Right kidney (tissue), 1 donor: ENCODE data around the gene MATN4.

ENCODE experiments used
- DNase-seq: peaks from one replicate; pipeline ENCODE4 v3.0.0-alpha.2; 2016

The MATN4 gene

DNA sequence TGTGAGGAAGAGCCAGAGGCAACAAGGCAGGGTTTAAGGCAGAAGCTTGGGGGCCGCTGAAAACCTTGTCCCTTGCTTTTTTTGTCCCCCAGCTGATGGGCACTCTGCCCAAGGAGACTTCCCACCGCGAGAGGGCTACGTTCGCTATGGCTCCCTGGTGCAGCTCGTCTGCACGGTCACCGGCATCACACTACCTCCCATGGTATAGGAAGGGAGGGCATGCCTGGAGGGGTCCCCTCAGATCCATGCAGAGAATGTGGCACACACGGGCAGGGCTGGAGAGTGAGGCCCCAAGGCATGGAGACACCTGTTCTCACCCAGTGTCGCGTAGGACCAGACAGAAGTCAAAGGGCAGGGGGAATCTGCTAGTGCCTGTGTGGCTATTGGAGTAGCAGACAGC, 5.8 kb upstream of the MATN4 start:
- no peak for DNase-seq

DNA sequence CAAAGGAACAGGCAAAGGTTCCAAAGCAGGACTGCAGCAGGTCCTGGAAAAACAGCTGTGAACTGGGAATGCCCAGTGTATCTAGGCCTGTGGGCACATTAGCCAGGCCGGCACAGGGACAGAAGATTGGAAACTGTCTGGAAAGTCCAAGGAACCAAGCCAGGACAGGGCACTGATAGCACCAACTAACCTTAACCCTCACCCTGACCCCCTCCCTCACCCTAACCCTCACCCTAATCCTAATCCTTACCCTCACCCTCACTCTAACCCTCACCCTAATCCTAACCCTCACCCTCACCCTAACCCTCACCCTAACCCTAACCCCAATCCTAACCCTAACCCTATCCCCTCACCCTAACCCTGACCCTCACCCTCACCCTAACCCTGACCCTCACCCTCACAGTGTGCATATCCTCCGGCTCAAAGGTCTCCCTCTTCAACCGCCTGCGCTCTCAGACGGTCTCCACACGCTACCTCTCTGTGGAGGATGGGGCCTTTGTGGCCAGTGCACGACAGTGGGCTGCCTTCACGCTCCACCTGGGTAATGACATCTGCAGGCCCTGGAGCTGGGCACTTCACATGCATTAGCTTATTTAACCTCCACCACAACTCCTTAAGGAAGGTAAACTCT, 5.1 kb upstream of the MATN4 start:
- no peak for DNase-seq

DNA sequence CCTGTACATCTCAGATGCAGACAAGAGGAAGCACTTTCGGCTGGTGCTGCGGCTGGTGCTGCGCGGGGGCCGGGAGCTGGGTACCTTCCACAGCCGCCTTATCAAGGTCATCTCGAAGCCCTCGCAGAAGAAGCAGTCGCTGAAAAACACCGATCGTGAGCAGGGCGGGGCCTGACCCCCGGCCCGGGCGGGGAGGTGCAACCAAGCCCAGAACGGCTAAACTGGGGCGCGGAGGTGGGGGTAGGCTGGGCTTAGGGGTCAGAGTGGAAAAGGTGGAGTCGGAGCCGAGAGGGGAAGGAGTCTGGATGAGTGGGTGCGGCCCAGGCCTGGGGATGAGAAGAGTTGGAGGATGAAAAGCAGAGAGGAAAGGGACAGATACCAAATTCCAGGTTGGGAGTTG, 4.1 kb upstream of the MATN4 start:
- no peak for DNase-seq

DNA sequence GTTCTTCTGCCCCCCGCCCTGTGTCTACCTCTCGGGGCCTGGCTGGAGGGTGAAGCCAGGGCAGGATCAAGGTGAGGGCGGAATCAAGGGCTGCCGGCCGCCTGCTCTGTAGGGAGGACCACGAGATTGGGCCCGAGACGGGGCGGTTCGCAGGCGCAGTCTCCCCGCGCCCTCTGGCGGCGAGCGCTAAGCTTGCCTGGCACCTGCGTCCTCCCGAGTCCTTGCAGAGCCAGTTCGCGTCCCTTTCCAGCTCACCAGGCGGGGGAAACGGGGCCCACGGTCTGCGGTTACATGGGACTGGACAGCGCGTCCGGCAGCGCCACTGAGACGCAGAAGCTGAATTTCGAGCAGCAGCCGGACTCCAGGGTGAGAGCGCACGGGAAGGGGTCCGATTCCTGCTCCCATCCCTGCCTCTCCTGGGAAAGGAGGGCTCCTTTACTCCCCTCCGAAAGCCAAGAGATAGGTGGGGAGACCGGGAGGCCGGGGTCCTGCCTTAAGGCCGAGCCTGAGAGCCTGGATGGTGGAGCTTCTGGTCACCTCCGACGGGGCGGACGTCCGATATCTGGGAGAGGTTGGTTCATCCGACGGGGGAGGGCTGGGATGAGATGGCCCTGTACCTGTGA, 3.6 kb upstream of the MATN4 start:
- peak; percentile 58 for DNase-seq

DNA sequence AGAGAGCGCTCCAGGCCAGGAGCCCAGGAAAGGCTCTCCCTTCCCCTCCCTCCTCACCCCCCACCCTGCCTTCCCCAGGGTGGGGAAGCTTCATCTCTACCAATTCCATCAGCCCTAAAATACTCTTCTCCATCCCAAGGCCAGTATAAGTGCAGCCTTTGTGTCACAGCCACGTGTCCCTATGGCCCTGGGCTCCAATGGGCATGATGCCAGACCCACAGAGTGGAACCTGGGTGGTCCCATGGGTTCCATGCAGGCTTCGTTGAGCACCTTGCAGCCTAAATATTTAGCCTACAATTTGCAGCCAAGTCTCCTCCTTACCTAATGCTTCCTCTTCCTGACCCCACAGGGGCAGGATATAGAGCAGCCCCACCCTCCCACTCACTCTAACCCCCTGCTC, 976 bp upstream of the MATN4 start:
- no peak for DNase-seq

DNA sequence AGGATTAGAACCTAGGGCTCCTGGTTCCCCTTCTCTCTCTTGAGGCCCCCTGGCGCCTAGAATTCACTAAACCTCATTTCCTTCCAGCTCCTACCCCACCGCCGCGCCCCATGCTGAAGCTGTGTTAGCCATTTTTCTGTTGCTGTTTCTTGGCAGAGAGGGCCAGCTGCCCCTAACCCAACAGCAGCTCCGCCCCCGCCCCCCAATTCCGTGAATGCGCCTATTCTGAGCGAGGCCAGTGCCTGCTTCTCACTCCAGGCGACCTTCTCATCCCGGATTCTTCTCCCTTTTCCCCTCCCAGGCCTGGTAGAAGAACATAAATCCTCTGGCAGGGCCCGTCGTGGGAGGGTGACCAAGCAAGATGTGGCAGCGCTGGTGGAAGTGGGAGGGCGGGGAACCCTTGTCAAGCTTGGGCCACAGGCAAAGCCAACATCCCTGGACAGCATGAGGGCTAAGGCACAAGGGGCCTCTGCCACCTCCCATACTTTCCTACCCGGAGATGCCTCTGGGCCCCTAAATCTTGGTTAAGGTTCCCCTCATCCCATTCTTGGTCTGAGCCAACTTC, 941 bp downstream of the MATN4 start:
- DNase-seq, result no peak

DNA sequence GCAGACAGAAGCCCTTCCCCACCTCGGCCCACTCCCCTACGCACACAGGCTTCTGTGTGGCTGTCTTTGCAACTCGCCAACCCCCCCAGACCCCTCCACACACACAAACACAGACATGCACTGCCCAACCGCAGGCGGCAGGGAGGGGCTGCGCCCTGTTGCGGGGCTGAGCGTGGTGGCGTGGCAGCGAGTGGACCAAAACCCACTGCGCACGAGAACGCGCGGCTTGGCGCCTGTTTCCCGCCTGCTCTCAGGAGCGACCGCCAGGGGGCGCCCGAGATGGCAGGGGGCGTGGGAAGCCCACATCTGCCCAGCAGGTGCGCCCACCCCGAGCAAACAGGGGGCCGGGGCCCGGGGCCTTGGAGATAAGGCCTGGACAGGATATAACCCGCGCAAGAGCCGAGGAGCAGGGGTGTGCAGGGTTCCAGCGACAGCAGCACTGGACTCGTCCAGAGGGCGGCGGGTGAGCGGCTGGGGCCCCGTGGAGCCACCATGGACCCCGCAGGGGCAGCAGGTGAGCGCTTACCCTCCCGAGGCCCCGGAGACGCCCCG, 1.6 kb downstream of the MATN4 start, which contains the start of gene RBPJL:
RBPJL (plus strand) TSS at position 410 of the 552 bp plus-strand sequence; CDS start at position 493, 83 bp downstream.
- DNase-seq, result no peak

DNA sequence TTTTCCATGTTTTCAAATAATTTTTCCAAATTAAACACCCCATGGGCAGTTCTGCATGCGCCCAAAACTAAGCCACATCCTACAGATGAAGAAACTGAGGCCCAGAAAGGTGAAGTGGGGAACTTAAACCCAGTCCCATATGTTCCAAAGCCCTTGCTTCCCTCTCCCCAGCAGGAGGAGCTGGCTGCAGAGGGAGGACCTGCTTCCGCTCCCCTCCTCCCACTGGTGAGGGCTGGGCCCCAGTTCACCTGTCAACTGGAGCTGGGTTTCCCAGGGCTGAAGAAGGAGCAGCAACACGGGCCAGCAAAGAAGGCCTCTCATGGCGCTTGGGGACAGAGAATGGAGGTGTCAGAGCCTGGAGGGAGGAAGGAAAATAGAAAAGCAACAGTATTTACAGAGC, 2.8 kb downstream of the MATN4 start:
- no peak for DNase-seq

DNA sequence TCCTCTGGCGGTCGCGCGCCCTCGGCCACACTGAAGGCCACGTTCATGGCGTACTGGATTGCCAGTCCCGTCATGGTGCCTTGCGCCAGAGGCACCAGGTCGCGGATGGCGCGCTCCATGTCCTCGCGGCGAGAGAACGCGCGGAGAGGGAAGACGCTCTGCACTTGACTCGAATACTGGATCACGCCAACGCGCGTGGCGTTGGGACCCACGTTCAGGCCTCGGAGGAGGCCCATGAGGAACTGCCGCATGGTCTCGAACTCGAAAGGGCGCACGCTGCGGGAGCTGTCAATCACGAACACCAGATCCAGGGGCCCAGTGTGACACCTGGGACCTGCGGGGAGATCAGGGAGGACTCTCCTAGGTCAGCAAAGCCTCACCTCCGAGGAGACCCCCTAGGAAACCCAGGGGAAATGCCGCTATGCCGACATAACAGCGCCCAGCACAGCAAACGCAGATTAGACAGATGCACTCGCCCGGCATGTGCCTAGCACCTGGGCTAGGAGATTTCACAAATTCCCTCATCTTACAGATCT, 3.6 kb downstream of the MATN4 start:
- DNase-seq, result no peak

DNA sequence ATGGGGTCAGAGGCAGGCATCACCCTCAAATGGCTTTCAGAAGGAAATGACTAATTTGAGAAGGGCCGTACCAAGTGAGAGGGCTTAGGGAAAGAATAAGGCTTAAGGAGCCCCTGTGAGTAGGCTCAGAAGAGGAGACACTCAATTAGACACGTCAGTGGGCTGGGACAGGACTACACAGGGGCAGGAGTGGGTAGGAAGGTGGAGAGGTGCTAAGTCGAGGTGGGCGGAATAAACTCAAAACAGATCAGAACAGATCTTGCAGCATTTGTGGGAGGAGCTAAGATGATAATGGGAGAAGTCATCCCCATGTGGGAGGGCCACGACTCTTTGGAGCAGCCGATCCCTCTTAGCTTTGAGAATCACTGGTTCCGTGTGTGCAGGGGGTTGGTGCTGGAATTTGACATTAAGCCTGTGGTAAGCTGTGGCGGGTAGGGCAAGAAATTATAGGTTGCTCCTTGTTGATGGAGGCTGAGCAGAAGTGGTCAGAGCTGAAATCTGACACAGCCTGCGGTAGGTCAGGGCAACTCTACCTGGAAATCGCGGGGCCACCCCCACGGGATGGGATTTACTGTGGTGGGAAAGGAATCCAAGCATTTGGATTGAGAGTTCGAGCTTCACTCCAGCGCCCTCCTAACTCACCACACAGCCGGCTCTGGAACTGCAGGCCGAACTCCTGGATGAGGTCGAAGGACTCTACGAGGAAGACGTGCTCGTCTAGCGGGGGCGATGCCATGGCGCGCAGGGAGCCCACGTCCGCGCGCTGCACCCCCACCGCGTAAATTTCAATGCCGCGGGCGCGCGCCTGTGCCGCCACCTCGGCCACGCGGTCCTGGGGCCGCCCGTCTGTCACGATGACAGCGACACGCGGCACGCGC, 4.3 kb downstream of the MATN4 start:
- no peak for DNase-seq

DNA sequence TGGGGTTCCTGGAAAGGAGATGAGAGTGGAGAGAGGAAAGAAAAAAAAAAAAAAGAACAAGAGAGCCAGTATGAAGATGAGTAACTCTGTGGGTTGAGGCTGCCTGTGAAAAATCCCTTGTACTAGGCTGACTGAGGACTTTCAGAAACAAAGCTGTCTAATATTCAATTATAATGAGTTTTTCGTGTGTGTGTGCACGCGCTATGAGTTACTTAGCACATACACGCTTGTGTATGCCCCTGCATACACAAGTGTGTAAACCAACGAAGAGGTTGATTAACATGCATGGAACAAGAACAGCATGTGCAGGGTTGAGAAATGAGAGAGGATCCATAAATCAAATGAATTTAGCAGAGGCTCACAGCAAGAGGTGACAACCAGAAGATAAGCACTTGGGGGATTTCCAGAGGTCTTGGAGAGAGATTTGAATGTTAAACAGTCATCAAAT, 6.3 kb downstream of the MATN4 start:
- no peak for DNase-seq

DNA sequence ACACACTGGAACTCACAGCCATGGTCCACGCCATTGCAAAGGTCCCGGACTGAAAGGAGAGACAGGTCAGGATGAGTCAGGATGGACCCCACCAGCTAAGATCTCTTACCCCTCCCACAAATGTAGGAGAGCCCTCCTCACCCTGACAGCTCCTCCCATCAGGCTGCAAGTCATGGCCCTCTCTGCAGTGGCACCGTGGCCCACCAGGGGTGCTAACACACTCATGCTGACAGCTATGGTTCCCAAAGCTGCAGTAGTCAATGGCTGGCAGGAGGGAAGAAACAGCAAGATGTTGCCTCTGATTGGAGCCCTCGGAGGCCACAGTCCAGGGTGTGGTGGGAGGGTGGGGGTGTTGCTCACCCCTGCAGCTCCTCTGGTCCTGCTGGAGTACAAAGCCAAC, 7.1 kb downstream of the MATN4 start:
- DNase-seq, result no peak

DNA sequence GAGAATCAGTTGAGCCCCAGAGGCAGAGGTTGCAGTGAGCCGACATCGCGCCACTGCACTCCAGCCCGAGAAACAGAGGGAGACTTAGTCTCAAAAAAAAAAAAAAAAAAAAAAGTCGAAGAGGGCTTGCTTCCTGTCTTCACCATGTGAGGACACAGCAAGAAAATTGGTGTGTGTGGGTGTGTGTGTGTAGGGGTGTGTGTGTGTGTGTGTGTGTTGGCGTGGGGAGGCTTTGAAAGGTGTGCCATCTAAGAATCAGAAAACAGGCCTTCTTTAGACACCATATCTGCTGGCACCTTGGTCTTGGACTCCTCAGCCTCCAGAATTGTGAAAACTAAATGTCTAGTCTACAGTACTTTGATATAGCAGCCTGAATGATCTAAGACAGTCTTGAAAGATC, 8.3 kb downstream of the MATN4 start:
- DNase-seq, result no peak

DNA sequence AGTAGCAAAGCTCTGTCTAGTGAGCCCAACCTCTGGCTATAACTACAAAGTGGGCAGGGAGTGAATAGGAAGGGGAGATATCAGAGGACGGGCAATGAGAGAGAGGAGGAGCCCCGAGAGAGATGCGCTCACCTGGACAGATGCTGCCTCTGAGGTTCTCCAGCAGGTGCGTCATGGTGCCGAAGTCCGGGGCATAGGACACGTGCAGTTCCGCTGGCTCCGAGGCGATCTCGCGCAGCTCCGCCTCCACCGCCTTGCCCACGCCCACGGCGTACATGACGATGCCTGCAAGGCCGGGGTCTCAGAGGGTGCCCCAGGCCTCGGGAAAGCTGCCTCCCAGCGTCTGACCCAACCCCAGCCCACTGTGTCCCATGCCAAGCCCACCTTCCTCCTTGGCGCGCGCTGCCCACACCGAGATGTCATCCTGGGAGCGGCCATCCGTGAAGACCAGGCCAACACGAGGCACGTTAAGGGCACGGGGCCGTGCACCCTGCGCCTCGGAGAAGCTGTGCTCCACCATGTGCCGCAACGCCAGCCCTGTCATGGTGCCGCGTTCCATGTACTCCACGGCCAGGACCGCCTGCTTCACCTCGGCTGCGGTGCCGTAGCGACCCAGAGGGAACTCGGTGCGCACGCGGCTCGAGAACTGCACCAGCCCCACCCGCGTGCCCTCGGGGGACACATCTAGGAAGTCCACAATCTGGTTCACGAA, 10.2 kb downstream of the MATN4 start:
- DNase-seq, result no peak

DNA sequence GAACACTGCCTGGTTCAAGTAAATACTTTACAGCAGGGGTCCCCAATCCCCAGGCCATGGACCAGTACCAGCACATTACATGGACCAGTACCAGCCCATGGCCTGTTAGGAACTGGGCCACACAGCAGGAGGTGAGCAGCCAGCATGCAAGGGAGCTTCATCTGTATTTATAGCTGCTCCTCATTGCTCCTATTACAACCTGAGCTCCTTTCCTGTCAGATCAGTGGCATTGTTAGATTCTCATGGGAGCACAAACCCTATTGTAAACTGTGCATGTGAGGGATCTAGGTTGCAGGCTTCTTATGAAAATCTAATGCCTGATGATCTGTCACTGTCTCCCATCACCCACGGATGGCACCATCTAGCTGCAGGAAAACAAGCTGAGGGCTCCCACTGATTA, 13.4 kb downstream of the MATN4 start:
- DNase-seq, result no peak

DNA sequence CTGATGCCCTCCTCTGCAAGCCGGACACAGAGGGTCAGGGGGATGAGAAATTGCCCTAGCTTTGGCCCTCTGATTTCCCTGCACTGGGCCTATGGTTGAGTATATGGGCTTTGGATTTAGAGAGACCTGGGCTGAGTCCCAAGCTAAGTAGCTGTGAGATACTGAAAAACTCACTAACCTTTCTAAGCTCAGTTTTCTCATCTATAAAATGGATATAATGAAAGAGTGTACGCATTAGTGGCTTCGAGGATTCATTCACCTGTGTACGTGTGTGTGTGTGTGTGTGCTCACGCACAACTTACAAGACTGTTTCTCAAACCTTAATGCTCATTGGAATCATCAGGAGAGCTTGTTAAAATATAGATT, 14.1 kb downstream of the MATN4 start:
- DNase-seq, result no peak

DNA sequence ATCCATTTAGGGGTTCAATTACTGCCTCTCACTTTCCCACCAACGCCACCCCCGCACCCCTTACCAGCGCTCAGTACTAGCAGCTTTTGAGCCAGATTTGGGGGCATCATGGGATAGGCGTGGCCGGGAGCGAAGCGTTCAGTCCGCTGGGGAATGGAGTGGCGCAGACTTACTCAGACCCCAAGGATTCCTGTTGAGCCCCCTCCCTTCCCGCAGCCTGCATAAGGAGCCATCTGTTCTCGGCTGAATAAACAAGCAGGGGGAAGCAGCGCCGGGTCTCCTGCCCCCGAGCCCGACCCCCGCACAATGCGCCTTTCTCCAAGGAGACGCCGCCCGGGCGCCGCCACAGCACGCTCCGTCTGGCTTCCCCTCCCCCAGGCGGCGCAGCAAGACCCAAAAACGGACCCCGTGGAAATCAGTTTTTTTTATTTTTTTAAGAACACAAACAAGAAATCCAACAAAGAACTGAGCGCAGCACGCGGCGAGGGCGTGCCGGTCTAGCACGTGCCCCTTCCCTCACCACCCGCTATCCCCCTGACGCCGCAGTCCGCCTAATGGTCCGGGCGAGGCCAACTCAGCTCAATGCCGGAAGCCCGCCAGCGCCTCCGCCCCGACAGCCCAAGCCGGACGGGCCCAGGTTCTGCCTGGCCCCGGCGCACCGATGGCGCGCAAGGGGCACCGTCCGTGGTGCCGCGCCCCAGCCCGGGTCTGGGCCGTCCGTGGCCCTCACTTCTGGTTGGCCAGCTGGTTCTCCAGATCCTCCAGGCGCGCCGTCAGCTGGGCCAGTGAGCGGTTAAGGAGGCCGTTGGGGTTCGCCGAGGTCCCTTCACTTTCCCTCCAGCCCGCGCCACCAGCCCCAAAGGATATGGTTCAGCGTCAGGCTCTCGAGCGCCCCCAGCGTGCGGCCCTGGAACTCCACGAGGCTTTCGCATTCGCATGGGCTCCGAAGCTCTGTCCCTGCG, 14.8 kb downstream of the MATN4 start:
- peak; percentile 93 for DNase-seq

DNA sequence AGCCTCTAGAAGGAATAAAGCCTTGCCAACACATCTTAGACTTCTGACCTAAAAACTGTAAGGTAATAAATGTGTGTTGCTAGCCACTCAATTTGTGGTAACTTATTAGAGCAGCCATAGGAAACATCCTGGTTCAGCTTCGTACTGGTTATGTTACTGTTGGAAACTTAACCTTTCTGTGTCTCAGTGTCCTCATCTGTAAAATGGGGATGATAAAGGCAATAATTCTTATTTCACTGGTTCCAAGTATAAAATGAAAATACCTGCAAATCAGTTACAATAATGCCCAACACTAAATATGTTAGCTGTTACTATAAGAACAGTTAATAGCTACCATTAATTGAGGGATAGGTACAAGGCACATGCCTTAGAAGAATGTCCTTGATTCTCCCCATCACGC, 15.8 kb downstream of the MATN4 start:
- DNase-seq, result no peak

DNA sequence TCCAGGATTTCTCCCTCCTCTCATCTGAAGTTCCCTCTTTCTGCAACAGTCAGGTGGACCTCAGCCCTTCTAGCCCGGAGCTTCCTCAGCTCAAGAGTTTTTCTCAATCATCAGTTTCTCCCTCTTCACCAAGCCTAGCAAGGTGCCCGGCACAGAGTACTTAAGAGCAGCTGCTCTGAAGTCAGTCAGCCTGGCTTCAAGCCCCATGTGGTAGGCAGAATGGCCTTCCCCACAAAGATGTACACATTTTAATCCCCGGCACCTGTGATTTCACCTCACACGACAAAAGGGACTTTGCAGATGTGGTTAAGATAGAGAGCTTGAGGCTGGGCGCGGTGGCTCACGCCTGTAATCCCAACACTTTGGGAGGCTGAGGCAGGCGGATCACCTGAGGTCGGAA, 16.6 kb downstream of the MATN4 start:
- DNase-seq, result no peak

DNA sequence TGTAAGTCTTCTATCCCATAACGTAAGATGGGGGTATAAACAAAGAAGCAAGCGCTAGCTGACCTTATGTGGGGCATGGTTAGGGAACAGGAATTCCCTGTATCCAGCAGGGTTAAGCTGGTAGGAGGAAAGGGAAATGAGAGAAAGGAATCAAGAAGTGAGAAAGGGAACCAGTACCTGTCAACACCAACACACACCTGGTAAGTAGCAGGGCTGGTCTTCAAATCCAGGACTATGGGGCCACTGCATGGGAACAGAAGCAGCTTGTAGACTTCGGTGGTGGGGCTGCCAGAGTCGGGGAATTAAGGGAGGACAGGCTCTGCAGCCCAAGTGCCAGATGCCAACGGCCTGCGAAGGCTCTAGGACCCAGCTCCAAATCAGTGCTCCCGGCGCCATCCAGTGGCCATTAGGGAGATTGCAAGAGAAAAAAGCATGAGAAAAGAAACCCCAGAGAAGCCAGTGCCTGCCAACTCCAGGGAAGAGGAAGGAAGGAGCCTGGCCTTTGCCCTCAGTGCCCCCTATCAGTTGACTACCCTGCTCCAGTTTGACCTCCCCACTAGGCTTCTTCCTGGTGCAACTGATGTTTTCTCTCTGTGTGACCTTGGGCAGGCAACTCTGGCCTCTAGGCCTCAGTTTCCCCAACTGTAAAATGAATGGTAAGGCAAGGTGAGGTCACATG, 17.3 kb downstream of the MATN4 start:
- DNase-seq, result peak; percentile 65
